Breast epithelium (tissue), 4 donors: ENCODE data around the gene TPRG1L. TPM values are rescaled to one million over a fixed set of nuclear protein-coding genes. Genes with fewer than 3 reads are reported as not detected.
"Not testable (repeated sequence)": the region's sequence is repeated elsewhere in the genome, so short reads cannot be mapped to it uniquely, and the experiment has no call there.

Source experiments
- DNase-seq, 2 donors: peaks; one replicate each; pipeline ENCODE4 v3.0.0-alpha.2; 2019; ENCODE audit warnings: low spot score in 2 of 2
- H3K27ac ChIP-seq, 2 donors: fragments of 200-600 bp; sonication (generic) in 1 of 2; one replicate each; pipeline ENCODE4 v1.5.1; 2016 to 2019; ENCODE audit warnings: mild to moderate bottlenecking in 1 of 2
- H3K27me3 ChIP-seq, 2 donors: fragments of 200-600 bp; sonication (generic) in 1 of 2; one replicate each; pipeline versions ENCODE4 v1.5.1 to v1.6.0; 2017 to 2019; ENCODE audit warnings: control low read depth in 1 of 2, mild to moderate bottlenecking in 1 of 2
- H3K36me3 ChIP-seq: fragments of 200-600 bp; one replicate; pipeline ENCODE4 v1.5.1; 2019
- H3K4me1 ChIP-seq, 2 donors: fragments of 200-600 bp; sonication (generic); one replicate each; pipeline ENCODE4 v1.5.1; 2016 to 2019; ENCODE audit warnings: control low read depth in 1 of 2
- H3K4me3 ChIP-seq, 3 donors: fragments of 200-600 bp; sonication (generic); 1 replicate in 2 of 3; 2 replicates in 1 of 3; pipeline ENCODE4 v1.5.1; 2016 to 2019; ENCODE audit warnings: mild to moderate bottlenecking in 3 of 3, moderate library complexity in 2 of 3
- H3K9me3 ChIP-seq, 2 donors: fragments of 200-600 bp; sonication (generic) in 1 of 2; one replicate each; pipeline ENCODE4 v1.5.1; 2016 to 2019; ENCODE audit warnings: control low read depth in 1 of 2
- POLR2A ChIP-seq: fragments of 450-650 bp; IDR thresholded peaks from one replicate; pipeline ENCODE4 v1.6.1; 2016; ENCODE audit warnings: antibody characterized with exemption, mild to moderate bottlenecking, moderate library complexity
- POLR2AphosphoS5 ChIP-seq, 3 donors: sonication (generic); formaldehyde crosslinking; IDR thresholded peaks; one replicate each; pipeline ENCODE4 v1.6.1; 2017; ENCODE audit warnings: antibody characterized with exemption in 3 of 3
- intact Hi-C: fragments of 100-400 bp; cut with DNase I; formaldehyde crosslinking; loops from one replicate; pipeline ENCODE4 v1.15.1; 2023; ENCODE audit warnings: low total_unique reads
- total RNA-seq, 3 donors: library from RNA; depleted of rRNA; stranded (reverse); fragments of >200 nt; gene quantifications; one replicate each; pipeline ENCODE4 v1.1.0, GENCODE V29; 2016
- TF ChIP-seq, protein P1 (sequence below), 3 donors: fragments of 450-650 bp; IDR thresholded peaks; one replicate each; pipeline ENCODE4 v1.5.1; 2016 to 2017; ENCODE audit warnings: antibody characterized with exemption in 3 of 3, mild to moderate bottlenecking in 3 of 3, moderate library complexity in 3 of 3

The TPRG1L gene
- total RNA-seq, 3 donors from 2014 or later, result 32.4 to 56.8 (median 34.5) TPM

- DNase-seq, result peak; percentile 70 to 75
- peaks cover 6% of the 10 kb centered on the region in 2 donors for H3K4me1 ChIP-seq
- TF ChIP-seq, protein P1, sequence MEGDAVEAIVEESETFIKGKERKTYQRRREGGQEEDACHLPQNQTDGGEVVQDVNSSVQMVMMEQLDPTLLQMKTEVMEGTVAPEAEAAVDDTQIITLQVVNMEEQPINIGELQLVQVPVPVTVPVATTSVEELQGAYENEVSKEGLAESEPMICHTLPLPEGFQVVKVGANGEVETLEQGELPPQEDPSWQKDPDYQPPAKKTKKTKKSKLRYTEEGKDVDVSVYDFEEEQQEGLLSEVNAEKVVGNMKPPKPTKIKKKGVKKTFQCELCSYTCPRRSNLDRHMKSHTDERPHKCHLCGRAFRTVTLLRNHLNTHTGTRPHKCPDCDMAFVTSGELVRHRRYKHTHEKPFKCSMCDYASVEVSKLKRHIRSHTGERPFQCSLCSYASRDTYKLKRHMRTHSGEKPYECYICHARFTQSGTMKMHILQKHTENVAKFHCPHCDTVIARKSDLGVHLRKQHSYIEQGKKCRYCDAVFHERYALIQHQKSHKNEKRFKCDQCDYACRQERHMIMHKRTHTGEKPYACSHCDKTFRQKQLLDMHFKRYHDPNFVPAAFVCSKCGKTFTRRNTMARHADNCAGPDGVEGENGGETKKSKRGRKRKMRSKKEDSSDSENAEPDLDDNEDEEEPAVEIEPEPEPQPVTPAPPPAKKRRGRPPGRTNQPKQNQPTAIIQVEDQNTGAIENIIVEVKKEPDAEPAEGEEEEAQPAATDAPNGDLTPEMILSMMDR (IDR thresholded peaks at IDR 0.05), result peak; percentile 82 to 89 (median 84)
- TF ChIP-seq POLR2A, result no peak
- no peaks in the 10 kb centered on the region for H3K9me3 ChIP-seq
- no peaks in the 10 kb centered on the region for H3K27me3 ChIP-seq
- no peaks in the 10 kb centered on the region for H3K36me3 ChIP-seq
- intact Hi-C loops, result no loop called here
- no peak overlapping the region for H3K27ac ChIP-seq
- H3K4me3 ChIP-seq, result no peak overlapping the region
Observed at GRCh38 chr1:3618881-3619671, 5.7 kb upstream of the TPRG1L start.

GRCh38 chr1:3620708-3621107 lies 4.1 kb upstream of the TPRG1L start:
- no peak for DNase-seq
- H3K36me3 ChIP-seq, result no peaks in the 10 kb centered on the region
- no peaks in the 10 kb centered on the region for H3K9me3 ChIP-seq
- no peak overlapping the region for H3K27ac ChIP-seq
- intact Hi-C loops, result no loop called here
- TF ChIP-seq, protein P1 (IDR thresholded peaks at IDR 0.05), result no peak
- TF ChIP-seq POLR2A (no peak), POLR2AphosphoS5 (IDR thresholded peaks at IDR 0.05) (no peak)
- peaks cover 6% of the 10 kb centered on the region in 2 donors for H3K4me1 ChIP-seq
- H3K4me3 ChIP-seq, result no peak overlapping the region
- H3K27me3 ChIP-seq, result no peaks in the 10 kb centered on the region

- TF ChIP-seq, protein P1 (IDR thresholded peaks at IDR 0.05), result peak; percentile 23 to 61 (median 47)
- H3K4me1 ChIP-seq, H3K27ac ChIP-seq, H3K4me3 ChIP-seq, H3K36me3 ChIP-seq, H3K9me3 ChIP-seq, intact Hi-C loops, H3K27me3 ChIP-seq: not testable (repeated sequence)
- peak in 1 of 2 donors; percentile 20 for DNase-seq
Observed at GRCh38 chr1:3621151-3621671, 3.6 kb upstream of the TPRG1L start.

DNA sequence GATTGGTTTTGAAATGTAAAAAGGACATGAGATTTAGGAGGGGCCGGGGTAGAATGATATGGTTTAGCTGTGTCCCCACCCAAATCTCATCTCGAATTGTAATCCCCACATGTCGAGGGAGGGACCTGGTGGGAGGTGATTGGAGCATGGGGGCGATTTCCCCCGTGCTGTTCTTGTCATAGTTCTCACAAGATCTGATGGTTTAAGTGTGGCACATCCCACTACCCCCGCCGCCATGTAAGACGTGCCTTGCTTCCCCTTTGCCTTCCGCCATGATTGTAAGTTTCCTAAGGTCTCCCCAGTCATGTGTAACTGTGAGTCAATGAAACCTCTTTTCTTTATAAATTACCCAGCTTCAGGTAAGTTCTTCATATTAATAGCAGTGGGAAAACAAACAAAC lies 2.7 kb upstream of the TPRG1L start:
- H3K4me1 ChIP-seq, H3K9me3 ChIP-seq, DNase-seq, H3K4me3 ChIP-seq, H3K27ac ChIP-seq, H3K27me3 ChIP-seq, H3K36me3 ChIP-seq, intact Hi-C loops: not testable (repeated sequence)

DNA sequence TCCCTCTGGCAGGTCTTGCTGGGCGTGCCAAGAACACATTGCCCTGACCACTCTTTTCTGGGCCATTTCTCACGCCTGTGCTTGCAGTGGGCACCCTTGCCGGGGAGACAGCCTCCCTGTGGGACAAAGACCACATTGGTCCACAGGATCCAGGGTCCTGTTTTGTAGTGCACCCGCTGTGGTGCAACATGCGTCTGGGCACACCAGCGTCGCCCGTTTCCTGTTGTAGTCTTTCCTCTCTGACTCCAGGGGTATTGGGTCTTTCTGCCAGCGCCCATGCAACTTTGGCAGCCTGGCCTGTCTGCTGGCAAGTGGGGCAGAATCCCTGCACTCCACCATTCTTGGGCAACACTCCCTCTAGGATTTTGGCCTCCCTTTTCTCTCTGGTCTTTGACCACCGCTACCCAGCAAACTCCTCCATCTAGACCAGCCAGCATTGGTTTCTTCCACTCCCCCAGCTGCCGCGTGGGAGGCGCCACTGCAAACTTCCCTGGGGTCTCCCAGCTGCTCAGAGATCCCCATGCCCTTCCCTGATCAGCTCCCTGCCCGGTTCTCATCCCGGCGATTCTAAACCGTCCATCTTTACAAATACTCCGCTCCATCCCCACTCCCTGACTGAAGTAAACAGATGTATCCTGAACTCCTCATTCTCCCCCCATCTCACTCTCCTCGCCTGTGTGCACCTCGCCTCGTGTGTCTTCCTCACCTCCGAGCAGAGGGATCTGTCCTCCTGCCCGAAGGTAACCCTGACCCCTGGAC lies 1.2 kb upstream of the TPRG1L start:
- DNase-seq, result no peak
- Histone ChIP-seq H3K9me3 (no peaks in the 10 kb centered on the region), H3K4me3 (peak overlapping the region; percentile 91 to 100 (median 96)), H3K36me3 (peaks cover 7% of the 10 kb centered on the region), H3K27me3 (no peaks in the 10 kb centered on the region), H3K4me1 (peaks cover 6% of the 10 kb centered on the region in 2 donors), H3K27ac (peak overlapping the region; percentile 85 to 88)
- no peak for TF ChIP-seq POLR2AphosphoS5 (IDR thresholded peaks at IDR 0.05)
- TF ChIP-seq POLR2A, result no peak
- TF ChIP-seq, protein P1 (IDR thresholded peaks at IDR 0.05), result no peak
- intact Hi-C loops, result no loop called here
